HG02763 (cell line): ENCODE results near the gene ANO4.

Experiments used
- ATAC-seq: cut with Tn5 transposase; IDR thresholded peaks from one replicate; pipeline ENCODE4 v1.9.1; 2021; ENCODE audit warnings: mild to moderate bottlenecking, moderate library complexity; ENCODE audit not compliant: unreplicated experiment

Gene ANO4

GRCh38 chr12:101166866-101167265, 372.3 kb downstream of the ANO4 start:
- ATAC-seq: no peak

- ATAC-seq: no peak
These were observed 373.4 kb downstream of the ANO4 start for GRCh38 chr12:101168001-101168400.

GRCh38 chr12:101172316-101172715, 377.7 kb downstream of the ANO4 start:
- ATAC-seq: no peak

GRCh38 chr12:101173197-101173749, 378.7 kb downstream of the ANO4 start:
- ATAC-seq: no peak

GRCh38 chr12:101174541-101174940, 380.0 kb downstream of the ANO4 start:
- ATAC-seq: no peak
